OCI-LY3 (cell line): Measurements from ENCODE around the gene INSC.

Experiments used
- EZH2phosphoT487 ChIP-seq: fragments of 200-600 bp; shearing (Covaris generic); IDR thresholded peaks from 2 replicates; pipeline ENCODE4 v1.6.1; 2018; ENCODE audit warnings: antibody characterized with exemption, mixed run types, low read depth
- TF ChIP-seq, protein P1 (sequence below): fragments of 200-600, 300-600 bp; sonication (generic); IDR thresholded peaks from 2 replicates; pipeline ENCODE4 v1.5.1; 2014; ENCODE audit warnings: antibody characterized with exemption, low read length, low read depth

DNA sequence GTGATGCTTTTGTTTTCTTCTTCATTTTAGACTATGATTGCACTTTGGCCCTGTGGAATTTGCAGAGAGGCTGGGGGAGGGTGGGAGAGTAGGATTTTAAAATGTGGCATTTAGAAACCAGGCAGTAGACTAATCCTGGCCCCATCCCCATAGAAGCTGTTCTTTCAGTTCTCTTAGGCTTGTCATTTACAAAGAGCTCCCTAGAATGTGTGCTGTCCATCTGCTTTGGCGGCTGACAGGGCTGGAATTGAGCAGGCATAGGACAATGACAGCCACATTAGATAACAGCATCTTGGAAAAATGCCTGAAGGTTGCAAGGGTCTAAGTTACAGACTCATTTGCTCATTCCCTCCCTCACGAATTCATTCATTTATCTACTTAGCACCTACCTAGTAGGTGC is 9.8 kb downstream of the INSC start:
- TF ChIP-seq, protein P1, sequence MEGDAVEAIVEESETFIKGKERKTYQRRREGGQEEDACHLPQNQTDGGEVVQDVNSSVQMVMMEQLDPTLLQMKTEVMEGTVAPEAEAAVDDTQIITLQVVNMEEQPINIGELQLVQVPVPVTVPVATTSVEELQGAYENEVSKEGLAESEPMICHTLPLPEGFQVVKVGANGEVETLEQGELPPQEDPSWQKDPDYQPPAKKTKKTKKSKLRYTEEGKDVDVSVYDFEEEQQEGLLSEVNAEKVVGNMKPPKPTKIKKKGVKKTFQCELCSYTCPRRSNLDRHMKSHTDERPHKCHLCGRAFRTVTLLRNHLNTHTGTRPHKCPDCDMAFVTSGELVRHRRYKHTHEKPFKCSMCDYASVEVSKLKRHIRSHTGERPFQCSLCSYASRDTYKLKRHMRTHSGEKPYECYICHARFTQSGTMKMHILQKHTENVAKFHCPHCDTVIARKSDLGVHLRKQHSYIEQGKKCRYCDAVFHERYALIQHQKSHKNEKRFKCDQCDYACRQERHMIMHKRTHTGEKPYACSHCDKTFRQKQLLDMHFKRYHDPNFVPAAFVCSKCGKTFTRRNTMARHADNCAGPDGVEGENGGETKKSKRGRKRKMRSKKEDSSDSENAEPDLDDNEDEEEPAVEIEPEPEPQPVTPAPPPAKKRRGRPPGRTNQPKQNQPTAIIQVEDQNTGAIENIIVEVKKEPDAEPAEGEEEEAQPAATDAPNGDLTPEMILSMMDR, result no peak
- TF ChIP-seq EZH2phosphoT487, result no peak
